ENCODE measurements around the gene PRRC2C.
"Not testable (repeated sequence)": the region's sequence is repeated elsewhere in the genome, so short reads cannot be mapped to it uniquely, and the experiment has no call there.

PRRC2C gene

DNA sequence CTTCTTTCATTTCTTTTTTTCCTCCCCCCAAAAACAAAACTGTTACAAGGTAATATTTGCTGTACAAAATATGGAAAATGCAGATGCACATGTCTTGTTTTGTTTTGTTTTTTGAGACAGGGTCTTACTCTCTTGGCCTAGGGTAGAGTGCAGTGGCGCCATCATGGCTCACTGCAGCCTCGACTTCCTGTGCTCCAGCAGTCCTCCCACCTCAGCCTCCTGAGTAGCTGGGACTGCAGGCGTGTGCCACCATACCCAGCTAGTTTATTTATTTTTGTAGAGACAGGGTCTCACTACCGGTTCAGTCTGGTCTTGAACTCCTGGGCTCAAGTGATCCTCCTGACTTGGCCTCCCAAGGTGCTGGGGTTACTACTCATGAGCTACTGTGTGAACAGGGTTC is 15.5 kb downstream of the PRRC2C start:
- no peak for DNase-seq (ENCODE audit: low spot score)

DNA sequence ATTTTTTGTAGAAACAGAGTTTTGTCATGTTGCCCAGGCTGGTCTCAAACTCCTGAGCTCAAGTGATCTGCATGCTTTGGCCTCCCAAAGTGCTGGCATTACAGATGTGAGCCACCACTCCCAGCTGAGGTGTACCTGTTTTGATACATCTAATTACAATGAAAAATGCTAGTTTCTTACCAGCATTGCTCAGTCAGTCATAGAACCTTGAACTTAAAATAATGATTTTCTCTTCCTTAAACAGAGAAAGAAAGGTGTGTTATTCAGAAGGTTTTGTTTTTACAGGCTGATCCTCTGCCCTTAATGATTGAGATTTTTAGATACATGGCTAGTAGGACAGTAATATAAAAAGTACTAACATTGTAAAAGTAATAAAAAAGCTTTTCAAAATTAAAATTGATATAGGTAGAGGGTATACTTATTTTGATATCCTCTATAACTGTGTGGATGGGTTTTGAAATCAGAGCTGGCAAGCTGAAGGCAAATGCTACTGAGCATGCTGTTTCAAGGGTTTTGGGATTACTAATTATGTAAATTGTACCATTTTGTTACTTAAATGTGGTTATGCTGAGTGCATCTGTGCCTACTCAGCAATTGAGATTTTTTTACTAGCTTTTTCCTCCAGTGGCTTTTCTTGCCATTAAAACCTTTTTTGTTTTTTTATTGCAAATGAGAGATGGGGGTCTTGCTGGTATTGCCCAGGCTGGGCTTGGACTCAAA is 16.1 kb downstream of the PRRC2C start:
- no peak for DNase-seq (ENCODE audit: low spot score)

DNA sequence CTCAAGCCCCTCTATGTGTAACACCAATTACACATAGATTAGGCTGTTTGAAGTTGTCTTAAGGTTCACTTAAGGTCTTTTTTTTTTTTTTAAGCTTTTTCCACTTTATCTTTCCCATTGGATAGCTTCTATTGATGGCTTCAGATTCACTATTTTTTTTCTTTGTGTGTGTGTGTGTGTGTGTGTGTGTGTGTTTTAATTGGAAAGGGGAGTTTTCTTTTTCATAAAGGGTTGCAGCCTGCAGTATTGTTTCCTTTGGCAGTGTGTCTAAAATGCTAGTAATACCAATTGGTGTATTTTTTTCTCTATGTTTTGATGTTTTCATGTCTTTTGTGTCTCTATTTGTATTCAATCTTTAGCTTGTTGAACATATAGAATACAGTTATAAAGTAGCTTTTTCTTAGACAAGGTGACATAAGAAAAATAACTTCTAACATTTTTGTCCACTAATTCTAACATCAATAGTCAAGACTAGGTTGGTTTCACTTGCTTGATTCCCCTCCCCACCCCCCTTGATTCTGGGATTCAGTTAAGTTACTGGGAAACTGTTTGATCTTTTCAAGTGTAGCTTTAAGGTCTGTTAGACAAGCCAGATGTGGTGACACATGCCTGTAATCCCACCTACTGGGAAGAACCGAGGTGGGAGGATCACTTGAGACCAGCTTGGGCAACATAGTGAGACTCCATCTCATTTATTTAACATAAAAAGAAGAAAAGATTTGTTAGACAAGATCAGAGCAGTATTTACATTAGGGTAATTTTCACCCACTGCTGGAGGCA is 21.4 kb downstream of the PRRC2C start:
- DNase-seq (ENCODE audit: low spot score), result no peak

DNA sequence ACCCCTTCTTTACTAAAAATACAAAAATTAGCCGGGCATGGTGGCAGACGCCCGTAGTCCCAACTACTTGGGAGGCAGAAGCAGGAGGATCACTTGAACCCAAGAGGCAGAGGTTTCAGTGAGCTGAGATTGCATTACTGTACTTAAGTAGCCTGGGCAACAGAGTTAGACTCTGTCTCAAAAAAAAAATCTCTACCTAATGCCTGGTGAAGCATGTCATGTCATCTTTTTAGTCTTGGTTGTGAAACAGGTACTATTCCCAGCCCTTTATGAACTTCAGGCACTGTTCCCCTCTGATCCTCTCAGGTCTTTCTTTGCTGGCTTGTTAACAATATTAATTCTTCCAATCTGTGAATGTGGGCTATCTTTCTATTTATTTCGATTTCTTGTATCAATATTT is 22.1 kb downstream of the PRRC2C start:
- DNase-seq (ENCODE audit: low spot score), result no peak

DNA sequence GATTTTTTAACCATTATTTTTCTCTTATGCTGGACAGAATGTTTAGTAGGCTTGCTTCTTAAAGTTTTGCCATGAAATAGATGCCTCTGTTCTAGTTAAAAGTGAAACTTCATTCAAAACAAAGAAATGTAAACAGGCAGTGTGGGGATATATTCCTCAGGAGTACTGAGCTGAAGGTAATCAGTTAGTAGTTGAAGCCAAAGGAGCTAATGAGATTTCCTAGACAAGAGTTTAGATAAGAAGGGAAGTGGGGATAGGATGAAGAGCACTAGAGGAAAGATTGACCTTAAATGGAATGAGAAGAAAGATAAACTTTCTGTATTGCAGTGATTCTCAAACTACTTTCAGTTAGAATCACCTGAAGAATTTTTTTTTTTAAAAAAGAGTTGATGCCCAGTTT is 23.9 kb downstream of the PRRC2C start:
- DNase-seq (ENCODE audit: low spot score), result no peak

DNA sequence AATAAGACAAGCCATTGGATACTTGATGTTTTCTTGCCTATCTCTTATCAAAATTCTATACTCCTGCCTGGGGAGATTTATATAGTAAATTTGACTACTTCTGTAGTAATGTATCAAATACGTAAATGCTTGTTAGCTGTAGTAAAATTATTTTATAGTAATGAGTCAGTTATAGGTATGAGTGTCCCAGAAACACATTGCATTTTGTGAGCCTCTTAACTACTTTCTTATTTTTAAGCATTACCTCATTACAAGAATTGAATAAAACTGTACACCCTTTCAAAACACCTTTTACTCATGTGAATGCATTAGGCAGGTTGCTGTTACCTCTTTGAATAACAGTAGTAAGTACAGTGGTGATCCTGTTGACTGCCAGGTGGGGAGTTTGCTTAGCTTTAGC is 28.4 kb downstream of the PRRC2C start:
- no peak for DNase-seq (ENCODE audit: low spot score)

DNA sequence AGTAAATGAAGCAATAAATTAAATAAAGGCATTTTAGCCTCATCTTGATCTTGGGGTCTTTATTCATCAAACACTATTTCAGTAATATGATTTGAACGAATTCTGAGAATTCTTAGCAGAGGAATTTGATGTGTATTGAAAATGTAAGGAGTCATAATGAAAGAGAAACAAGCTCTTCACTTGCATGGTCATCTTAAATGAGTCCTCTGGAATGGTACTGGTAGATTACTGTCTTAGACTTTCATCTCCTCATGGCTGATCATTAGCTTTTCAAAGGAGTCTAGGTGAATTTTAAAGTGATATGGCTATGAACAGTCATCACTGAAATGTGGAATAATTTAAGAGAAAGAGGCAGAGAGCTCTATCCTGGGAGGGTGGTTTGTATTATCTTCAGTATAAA is 30.0 kb downstream of the PRRC2C start:
- no peak for DNase-seq (ENCODE audit: low spot score)

DNA sequence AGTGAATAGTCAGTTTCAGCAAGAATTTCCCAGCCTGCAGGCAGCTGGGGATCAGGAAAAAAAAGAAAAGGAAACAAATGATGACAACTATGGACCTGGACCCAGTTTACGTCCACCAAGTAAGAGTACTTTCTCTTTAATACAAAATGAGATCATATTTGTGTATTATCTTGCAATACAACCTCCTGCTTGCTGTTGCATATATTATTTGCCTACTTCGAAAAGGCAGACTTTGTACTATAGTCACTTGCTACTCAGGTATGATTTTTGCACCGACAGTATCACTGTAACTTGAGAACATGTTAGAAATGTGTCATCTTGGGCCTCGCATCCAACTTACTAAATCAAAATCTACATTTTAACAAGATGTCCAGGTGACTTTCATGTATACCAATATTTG is 30.4 kb downstream of the PRRC2C start:
- DNase-seq (ENCODE audit: low spot score), result no peak

DNA sequence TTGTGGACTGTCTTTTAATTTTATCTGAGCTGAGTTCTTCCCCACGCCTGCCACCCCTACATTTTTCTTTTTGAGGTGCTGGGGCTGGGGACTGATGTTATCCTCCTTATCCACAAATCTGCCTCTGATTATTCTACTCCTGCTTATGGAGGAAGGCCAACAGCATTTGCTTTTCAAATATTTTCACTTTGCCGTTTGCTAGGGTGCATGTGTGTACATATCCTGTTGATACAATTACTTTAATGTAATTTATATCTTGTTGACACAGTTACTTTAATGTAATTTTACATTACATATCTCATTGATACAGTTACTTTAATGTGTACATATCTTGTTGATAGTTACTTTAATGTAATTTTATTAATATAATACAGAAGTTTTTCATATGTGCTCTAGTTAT is 36.2 kb downstream of the PRRC2C start:
- no peak for DNase-seq (ENCODE audit: low spot score)

DNA sequence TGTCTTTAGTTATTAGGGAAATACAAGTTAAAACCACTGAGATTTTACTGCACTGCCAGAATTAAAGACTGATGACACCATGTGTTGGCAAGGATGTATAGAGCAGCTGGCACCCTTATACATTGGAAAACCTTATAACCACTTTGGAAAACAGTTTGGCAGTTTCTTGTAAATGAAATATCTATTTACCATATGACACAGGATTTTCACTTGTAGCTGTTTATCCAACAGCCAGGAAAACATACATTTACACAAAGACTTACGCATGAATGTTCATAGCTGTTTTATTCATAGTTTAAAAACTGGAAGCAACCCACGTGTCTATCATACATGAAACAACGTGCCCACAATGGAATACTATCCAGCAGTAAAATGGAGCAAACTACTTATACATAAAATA is 45.3 kb downstream of the PRRC2C start:
- no peak for DNase-seq (ENCODE audit: low spot score)

DNA sequence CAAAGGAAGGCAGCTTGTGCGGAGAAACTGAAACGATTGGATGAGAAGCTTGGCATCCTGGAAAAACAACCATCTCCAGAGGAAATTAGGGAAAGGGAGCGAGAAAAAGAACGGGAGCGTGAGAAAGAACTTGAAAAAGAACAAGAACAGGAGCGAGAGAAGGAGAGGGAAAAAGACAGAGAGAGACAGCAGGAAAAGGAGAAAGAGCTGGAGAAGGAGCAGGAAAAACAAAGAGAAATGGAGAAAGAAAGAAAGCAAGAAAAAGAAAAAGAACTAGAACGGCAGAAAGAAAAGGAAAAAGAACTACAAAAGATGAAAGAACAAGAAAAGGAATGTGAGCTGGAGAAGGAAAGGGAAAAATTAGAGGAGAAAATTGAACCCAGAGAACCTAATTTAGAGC is 47.2 kb downstream of the PRRC2C start:
- DNase-seq (ENCODE audit: low spot score), result no peak

DNA sequence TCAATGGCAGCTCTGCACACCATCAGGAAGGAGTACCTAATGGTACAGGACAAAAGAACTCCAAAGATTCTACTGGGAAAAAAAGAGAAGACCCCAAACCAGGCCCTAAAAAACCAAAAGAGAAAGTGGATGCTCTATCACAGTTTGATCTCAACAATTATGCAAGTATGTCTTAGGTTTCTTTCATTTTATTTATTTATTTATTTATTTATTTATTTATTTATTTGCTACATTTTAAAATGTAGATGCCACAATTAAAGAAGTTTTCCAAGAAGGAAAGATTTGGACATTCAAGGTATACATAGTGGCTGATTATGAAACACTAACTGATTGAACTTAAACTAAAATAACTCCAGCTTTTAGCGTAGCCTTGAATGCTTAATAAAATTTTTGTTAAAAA is 60.2 kb downstream of the PRRC2C start:
- no peak for DNase-seq (ENCODE audit: low spot score)

DNA sequence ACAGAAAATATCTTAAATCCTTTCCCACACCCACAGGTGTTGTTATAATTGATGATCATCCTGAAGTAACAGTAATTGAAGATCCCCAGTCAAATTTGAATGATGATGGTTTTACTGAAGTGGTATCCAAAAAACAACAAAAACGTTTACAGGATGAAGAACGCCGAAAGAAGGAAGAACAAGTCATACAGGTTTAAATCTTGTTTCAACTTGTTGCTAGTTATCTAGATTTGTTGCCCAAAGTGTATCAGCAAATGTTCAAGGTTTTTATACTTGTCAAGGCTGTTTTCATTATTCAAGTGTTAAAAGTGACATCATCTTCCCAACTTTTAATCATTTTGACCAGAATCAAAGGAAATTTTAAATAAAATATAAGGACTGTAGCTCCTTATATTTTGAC is 64.7 kb downstream of the PRRC2C start:
- DNase-seq (ENCODE audit: low spot score), result no peak

DNA sequence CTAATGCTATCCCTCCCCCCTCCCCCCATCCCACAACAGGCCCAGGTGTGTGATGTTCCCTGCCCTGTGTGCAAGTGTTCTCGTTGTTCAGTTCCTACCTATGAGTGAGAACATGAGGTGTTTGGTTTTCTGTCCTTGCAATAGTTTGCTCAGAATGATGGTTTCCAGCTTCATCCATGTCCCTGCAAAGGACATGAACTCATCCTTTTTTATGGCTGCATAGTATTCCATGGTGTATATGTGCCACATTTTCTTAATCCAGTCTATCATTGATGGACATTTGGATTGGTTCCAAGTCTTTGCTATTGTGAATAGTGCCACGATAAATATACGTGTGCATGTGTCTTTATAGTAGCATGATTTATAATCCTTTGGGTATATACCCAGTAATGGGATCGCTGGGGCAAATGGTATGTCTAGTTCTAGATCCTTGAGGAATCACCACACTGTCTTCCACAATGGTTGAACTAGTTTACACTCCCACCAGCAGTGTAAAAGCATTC is 65.3 kb downstream of the PRRC2C start:
- not testable (repeated sequence) for DNase-seq (ENCODE audit: low spot score)

DNA sequence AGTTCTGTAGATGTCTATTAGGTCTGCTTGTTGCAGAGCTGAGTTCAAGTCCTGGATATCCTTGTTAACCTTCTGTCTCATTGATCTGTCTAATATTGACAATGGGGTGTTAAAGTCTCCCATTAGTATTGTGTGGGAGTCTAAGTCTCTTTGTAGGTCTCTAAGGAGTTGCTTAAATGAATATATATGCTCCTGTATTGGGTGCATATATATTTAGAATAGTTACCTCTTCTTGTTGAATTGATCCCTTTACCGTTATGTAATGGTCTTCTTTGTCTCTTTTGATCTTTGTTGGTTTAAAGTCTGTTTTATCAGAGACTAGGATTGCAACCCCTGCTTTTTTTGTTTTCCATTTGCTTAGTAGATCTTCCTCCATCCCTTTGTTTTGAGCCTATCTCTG is 68.6 kb downstream of the PRRC2C start:
- not testable (repeated sequence) for DNase-seq (ENCODE audit: low spot score)

DNA sequence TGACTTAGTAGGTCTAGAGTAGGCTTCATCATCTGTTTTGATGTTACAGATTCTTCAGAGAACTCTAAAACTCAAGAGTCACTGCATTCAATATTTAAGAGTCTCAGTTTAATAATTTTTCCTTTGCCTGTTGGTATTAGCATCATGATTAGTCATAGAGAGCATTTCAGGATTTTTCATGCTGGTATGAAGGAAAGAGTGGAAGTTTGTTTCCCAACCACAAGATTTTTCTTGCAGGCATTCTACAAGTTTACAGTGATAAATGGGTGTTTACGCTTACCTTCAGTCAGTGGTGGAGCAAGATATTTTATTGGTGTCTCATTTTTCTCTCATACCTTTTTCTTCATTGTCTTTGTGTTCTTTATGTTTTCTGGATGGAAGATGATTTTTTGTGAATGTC is 78.3 kb downstream of the PRRC2C start:
- DNase-seq (ENCODE audit: low spot score), result no peak

DNA sequence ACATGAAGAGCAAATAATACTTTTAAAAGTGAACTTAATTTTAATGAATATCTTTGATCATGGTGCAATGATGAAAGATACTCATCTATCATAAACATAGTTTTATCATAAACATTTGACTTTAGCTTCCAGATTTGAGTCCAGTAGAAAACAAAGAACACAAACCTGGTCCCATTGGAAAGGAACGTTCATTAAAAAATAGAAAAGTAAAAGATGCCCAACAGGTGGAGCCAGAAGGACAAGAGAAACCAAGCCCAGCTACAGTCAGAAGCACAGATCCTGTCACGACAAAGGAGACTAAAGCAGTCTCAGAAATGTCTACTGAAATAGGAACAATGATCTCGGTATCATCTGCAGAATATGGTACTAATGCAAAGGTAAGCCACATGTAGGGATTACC is 81.1 kb downstream of the PRRC2C start:
- no peak for DNase-seq (ENCODE audit: low spot score)

DNA sequence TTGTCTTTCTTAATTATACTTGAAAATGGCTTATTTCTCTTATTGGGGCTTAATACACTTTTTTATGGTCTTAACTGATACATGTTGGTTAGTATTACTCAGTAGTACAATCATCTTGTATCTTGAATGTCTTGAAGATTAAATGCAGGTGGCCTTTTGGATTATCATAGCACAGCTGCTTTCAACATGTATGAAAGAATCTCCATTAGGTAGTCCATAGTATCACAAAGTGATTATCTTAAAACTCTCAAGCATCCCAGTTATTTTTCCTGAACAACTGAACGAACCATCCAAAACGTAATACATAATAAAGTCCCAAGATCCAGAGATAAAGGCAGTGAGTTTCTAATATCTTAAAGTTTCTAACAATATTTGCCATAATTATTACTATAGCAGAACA is 85.0 kb downstream of the PRRC2C start:
- DNase-seq (ENCODE audit: low spot score), result no peak

DNA sequence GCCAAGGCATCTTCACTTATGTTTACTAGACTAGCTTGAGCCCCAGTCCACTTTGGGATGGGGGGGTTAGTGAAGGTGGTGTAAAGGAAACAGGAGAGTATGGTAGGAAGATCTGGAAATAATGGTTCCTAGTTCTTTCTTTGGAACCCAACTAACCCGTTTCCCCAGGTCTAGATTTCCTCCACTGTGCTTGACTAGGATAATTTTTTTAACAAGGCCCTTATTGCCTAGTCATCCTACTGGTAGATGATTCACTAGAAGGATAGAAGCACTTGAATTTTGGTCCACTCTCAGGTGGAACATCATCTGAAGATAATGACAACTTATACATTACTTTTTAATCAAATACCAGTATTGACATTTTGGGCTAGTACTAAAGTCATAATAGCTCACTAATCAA is 90.8 kb downstream of the PRRC2C start:
- no peak for DNase-seq (ENCODE audit: low spot score)

DNA sequence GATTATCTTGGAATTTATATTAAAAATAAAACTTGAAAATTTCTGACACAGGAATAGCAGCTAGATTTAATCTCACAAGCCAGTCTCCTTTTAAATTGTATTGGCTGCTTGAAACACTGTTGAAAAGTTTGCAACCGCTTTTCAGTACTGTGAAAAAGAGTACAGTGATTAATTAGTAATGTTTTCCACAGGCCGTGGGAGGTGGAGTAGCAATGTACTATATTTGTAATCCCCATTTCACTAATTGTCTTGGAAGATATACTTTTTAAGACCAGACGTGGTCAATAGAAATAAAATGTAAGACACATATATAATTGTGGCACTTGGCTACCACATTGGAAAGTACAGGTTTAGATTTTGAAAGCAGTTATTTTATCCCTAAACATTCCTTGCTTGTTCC is 95.9 kb downstream of the PRRC2C start:
- DNase-seq (ENCODE audit: low spot score), result no peak

DNA sequence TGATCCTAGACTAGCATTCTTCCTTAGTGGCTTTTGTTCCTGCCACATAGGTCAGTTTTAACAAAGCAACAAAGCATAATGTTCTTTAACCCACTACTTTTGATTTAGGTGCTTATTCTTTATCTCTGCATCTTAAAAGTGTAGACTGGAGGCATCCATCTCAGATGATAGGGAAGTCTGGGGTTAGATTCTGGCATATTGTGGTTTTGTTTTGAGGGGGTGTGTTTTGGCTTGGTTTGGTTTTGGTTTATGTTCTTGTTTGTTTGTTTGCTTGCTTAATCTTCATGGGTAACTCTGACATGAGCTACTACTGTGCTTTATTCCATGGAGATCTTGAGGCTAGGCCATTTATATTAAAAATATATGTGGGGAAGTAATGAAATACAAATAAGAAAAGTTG is 96.4 kb downstream of the PRRC2C start:
- no peak for DNase-seq (ENCODE audit: low spot score)

DNA sequence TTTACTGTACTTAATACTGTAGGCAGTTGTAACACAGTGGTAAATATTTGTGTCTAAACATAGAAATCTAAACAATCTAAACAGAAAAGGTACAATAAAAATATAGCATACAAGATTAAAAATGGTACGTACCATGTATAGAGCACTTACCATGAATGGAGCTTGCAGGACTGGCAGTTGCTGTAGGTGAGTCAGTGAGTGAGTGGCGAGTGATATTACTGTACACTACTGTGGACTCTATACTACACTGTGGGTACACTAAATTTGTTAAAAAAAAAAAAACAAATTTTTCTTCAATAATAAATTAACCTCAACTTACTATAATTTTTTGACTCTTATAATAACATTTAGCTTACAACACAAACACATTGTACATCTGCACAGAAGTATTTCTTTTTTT is 97.3 kb downstream of the PRRC2C start:
- no peak for DNase-seq (ENCODE audit: low spot score)

DNA sequence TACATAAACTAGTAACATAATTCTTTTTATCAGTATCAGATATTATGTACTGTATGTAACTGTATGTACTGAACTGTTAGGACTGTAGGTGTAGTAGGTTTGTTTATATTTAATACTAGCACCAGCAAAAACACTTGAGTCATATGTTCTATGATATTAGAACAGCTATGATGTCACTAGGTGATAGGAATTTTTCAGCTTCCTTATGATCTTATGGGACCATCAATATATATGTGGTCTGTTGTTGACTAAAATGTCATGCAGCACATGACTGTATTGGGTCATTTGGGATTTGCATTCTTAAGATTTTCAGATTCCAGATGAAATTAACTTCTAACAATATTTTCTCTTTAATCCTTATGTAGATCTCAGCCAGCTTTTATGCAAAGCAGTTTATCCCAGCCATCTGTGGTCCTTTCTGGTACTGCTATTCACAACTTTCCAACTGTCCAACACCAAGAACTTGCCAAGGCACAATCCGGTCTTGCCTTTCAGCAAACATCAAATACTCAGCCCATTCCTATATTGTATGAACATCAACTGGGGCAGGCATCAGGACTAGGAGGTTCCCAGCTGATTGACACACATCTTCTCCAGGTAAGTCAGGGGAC is 98.4 kb downstream of the PRRC2C start:
- DNase-seq (ENCODE audit: low spot score), result no peak
